GM19025 (cell line): ENCODE data around the gene VSIG10L2.
"Not testable (repeated sequence)": the region's sequence is repeated elsewhere in the genome, so short reads cannot be mapped to it uniquely, and the experiment has no call there.

Experiments
- ATAC-seq: cut with Tn5 transposase; IDR thresholded peaks from one replicate; pipeline ENCODE4 v1.9.1; 2021; ENCODE audit warnings: mild to moderate bottlenecking, low read depth, moderate library complexity; ENCODE audit not compliant: unreplicated experiment

VSIG10L2 gene

DNA sequence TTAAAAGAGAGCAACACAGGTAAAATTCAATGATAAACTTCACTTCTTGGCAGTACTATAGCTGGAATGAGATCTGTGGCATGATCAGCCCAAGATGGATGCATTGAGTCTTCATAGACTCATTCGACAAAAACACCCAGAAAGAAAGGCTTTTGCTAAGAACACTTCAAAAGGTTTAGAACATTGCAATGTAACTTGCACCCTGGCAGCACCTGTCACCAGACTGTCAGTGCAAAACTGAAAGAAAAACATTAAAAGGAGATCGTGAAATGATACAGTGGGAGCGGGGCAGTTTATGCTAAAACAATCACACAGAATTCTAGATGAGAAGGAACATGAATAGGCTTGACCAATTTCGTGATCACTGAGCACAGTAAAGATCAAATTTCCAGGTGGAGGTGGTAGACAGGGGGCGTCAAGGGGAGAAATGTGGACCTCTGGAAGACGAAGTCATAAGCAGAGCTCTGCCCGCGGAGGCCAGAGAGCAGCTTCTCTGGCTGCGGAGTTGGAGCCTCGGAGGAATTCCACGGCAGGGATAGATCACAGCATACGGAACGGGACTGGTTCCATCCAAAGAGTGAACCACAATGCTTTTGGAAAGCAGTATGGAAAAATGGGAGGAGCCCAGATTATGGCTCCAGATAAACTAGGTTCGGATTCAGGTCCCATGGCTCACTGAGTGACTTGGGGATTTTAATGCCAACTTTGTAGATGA is 11.9 kb downstream of the VSIG10L2 start:
- ATAC-seq = no peak

DNA sequence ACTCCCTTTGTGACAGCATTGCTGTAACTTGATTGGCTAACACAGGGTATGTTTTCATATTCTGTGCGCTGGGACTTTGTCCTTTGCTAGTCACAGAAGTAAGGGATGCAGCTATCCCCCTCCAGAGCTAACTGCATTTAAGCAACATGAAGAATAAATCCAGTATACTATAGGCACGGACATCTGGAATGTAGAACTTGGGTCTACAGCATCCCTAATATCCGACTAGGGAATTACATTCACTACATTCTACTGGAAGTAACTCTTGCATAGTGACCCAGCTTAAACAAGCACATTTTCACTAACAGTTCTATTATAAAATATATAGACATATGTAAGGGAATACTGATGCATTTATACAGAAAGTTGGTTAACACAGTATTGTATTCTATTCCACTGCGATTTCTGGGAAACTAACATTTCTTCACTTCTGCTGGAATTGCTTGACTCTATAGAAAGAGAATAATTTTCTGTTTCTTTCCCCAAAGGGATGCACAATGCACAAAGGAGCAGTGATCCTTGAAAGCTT is 13.1 kb downstream of the VSIG10L2 start:
- no peak for ATAC-seq

DNA sequence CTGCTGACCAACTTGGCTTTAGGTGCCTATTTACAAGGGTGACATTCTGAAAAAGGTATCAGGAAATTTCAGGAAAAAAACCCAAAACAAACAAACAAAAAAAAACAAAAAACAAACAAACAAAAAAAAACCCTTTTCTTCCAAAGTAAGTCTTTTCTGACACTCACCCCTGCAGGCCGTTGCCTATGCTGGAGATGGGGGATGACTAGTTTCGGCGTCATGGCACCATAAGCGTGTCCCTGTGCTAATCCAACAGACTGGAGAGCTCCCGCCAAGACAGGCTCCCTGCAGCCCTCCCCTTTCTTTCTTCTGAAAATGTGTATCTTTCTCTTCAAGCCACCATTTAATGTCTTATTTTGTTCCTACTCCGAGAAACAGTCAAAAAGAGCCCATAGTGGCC is 13.7 kb downstream of the VSIG10L2 start:
- ATAC-seq = no peak

DNA sequence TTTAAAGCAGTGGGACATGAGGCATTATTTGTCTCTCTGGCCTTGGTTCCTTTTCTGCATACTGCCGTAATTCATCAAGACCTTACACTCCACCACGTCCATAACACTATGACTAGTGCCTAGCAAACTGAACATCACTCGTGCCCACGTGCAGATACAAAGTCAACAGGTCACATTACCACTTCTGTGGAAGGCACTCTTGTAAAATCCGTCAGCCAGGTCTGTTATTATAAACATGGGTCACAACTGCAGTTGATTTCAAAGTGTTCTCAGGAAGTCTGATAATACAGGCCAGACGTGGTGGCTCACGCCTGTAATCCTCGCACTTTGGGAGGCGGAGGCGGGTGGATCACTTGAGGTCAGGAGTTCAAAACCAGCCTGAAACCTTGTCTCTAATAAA is 14.1 kb downstream of the VSIG10L2 start:
- ATAC-seq = no peak

DNA sequence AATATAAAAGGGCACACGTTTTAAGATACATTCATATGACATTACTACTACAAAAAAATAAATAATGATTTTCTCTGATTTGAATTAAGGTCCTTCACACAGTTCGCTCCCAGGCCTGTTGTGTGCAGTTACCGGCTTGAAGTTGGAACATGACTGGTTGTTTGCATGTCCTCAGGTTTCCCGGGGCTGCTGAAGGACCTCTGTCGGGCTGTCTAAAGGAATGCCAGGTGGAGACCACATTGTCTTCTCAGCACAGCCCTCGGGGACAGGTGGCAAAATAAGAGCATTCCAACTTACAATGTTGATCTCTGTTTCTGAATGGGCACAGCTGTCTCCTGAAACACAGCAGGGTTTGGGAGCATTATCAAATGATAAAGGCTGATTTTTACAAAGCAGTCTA is 14.9 kb downstream of the VSIG10L2 start:
- ATAC-seq = no peak

DNA sequence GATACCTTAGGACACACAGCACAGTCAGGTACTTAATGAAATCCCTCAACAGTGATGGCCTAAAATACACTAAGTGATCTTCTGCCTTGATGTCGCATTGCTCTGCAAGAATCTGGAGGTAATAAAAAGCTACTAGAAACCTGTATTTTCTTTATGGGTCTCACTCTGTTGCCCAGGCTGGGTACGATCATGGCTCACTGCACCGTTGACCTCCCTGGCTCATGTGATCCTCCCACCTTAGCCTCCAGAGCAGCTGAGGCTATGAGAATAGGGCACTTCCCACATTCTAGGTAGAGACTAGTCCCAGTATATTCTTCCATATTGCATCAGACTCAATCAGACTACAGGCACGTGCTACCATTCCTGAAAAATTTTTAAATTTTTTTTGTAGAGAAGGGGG is 21.7 kb downstream of the VSIG10L2 start:
- no peak for ATAC-seq

DNA sequence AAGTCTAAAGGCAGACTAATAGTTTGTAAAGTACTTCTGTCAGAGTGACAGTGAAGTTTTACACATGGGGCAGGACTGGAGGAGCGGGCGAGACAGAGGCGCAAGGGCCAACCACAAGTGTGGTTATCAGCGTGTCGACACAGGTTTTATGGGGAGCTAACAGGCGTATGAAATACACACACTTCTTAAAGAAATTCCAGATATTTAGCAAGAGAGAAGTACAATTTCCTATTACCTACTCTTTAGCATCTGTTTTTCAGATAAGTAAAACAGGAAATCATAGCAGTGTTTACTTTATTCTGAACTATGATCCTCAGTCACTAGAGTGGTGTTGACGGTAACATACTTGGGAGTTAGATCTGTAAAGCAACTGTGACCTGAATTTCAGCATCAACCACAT is 22.5 kb downstream of the VSIG10L2 start:
- ATAC-seq = no peak

DNA sequence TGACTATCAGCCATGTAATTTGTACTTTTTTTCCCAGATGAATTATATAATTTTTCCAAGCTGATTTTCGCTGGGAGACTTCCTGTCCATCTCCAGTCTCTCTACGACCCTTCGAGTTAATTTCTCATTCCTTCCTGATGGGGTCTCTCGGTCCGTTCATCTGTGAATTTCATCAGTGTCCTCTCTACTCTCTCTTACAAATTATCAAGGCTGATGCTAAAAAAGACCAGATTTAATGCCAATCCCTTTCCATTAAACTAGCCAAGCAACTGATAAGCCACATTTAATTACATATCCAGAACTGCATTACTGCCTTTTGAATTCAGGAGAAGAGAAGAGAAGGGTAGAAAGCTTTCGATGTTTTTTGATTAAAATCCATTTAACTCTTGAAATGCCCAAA is 25.8 kb downstream of the VSIG10L2 start:
- ATAC-seq = no peak

DNA sequence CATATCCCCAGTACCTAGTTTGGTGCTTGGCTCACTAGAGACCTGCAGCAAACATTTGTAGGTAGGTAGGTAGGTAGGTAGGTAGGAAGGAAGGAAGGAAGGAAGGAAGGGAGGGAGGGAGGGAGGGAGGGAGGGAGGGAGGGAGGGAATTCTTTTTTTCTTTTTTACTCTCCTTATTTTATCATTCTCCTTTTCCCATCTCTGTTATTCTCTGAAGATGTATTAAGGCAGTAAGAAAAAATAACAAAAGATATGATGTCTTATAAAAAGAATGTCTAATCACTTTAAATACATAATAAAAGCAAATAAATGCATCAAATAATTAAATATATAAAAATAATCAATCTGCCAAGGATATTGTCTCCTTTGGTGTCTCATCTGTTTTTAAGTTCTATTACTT is 28.4 kb downstream of the VSIG10L2 start:
- ATAC-seq = no peak

DNA sequence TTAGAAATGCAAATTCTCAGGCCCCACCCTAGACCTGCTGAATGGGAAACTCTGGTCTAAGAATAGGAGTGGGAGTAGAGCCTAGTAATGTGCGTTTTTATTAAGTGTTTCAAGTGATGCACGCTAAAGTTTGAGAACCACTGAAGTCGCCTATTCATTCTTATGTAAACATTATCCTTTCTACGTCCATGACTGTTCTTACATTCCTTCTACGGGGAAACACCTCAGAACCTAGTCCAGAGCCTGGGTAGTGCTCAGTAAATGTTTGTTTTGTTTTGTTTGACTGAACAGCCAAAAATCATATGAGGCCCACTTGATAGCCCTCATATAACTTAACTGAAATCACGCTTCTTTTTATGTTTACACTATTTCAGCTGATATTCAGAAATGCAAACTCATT is 29.8 kb downstream of the VSIG10L2 start:
- no peak for ATAC-seq

DNA sequence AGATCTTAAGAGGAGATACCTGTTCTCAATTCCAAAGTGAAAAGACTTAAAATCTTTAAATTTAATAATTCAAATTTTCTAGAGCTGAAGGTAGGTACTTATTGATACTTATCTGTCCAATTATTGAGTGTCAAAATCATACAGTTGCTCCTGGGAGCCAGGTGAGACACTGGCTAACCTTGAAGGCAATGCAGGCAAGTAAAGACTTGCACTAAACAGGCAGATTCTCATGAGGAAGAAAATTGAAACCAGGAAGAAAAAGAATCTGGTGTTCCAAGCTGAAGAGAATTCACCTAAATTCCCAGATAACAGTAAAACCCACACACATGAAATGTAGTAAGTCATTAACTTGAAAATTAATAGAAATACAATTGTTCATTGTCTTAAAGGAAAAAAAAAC is 30.3 kb downstream of the VSIG10L2 start:
- ATAC-seq = no peak

DNA sequence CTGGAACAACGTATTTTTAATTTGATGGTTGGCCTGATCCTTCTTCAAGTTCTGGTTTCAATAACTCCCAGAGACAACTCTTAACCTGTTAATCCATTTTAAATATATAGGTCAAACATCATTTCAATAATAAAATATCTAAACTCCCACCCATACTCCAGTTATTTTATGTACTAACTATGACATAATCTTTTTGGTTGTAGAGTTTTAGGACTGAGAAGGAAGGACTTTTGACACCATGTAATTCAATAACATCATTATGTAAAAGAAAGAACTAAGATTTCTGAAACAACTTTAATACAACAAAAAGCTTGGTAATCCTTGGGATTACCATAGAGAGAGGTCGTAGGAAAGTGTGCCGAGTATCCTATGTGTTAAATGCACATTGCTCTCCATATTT is 31.5 kb downstream of the VSIG10L2 start:
- ATAC-seq = no peak

DNA sequence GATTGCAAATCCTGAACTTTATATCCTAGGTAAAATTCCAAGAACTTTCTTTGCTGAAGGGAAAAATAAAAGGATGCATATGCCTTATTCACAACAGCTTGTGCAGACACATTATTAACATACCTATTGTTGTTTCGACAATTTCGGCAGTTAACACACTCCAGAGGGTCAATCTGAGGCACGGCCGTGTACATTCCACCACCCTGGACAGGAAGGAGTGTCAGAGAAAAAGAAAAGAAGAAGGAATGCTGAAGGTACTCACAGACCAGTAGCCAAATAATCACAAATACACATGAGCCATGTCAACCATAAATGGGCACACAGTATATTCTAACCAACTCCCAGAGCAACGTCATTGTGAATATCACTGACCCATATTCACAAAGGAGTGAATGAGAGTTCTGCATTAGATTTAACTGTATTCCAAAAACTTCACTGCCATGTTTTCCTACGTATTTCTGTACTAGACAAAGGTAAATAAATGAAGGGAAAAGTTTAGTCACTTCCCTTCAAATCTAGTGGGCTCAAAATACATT is 32.4 kb downstream of the VSIG10L2 start:
- ATAC-seq = no peak

DNA sequence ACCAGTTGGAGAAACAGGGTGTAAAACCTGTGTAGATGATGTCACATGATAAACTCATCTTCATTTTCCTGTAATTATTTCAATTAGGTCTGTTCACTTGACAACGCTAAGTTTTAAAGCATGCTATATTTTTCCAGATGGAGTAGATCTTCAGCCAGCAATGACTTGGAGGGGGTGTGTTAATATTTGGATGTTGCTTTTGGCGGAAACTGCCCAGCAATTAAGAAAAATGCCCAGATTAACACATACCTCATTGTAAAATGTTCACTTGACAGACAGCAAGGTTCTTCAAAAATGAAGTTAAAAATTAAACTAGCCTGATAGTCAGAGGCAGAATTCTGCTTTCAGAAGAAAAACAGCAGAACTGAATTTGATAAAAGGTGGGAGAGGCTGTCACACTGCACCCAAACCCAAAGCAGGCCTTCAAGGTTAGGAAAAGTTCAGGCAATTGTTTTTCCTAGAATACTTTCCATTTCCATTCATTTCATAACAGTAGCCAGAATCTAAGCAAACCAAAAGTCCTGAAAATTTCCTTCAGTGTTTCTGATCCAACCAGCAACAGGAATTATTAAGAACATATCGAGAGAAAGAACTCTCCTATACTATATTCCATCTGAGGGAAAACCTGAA is 33.0 kb downstream of the VSIG10L2 start:
- ATAC-seq = no peak

DNA sequence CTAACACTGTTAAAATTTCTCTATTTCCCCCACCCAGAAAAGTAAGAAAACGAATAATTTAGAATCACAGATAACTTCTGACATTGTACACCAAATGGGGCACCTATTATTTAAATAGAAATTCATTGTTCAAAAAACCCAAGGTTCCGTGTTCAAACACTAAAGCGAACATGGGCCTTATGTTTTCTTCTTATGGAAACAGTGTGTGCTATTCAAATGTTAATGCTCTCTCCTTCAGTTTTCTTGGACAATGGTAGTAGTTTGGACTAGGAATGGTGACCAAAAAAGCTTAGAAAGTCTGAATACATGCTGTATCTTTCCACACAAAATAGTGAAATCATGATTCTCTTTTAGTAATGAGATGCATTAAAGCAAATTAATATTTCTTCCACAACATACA is 33.7 kb downstream of the VSIG10L2 start:
- no peak for ATAC-seq

DNA sequence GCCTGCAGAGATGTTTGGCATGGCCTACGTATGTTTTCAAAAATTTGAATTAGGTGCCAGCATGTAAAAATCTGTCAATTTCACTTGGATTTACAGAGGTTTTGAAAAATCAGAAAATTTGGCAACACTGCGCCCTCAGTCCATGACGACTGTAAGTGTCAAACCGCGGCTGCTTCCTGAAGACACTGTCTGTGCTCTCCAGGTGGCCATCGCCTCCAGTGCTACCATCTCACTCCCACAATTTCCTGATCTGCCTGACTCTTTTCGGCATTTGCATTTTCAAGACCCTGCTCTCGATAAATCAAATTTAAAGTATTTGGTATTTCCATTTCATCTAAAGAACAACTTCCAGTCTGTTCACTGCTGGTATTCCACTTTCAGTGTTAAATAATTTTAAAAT is 34.6 kb downstream of the VSIG10L2 start:
- no peak for ATAC-seq

DNA sequence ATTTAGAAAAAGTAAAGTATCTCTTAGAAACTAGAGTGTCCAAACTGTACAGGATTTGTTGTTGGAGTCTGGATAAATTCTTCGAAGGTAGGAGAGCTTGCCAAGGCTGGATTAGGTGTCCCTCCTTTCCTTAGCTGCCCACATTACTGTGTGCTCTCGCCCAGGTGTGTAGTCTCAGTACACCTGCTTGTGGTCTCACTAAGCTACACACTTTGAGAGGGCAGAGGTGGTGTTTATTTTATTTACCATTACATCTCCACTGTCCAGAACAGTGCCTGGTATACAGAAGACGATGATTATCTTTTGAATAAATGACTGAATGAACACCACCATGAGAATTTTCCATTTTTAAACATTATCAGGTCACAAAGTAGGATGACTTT is 36.5 kb downstream of the VSIG10L2 start:
- ATAC-seq = no peak

DNA sequence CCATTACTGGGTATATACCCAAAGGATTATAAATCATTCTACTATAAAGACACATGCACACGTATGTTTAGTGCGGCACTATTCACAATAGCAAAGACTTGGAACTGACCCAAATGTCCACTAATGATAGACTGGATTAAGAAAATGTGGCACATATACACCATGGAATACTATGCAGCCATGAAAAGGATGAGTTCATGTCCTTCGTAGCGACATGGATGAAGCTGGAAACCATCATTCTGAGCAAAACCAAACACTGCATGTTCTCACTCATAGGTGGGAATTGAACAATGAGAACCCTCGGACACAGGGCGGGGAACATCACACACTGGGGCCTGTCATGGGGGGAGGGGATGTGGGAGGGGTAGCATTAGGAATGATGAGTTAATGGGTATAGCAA is 40.1 kb downstream of the VSIG10L2 start:
- ATAC-seq = not testable (repeated sequence)

DNA sequence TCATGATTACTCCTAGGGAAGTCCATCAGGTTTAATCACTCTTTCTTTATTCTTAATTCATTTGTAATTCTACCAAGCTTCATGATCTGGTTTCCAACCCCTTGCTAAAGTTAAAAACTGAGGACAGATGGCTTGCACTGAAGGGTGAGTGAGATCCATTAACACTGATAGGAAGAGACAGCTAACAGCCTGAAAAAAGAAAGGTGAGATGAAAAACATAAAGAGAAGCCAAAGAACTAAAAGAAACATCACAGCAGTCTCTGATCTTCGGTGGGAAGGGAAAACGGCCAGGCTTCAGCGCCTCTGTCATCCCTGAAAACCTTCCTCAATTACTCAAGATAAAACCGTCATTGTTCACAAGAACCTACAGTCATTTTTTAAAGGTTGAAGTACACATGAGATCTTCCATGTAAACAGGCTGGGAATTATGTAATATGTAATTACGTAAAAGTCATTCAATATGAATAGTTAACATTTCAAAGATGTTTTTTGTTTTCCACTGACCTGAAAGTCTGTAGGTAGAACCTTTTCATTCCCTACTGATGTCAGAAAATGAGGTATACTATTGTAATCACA is 41.3 kb downstream of the VSIG10L2 start:
- ATAC-seq = no peak

DNA sequence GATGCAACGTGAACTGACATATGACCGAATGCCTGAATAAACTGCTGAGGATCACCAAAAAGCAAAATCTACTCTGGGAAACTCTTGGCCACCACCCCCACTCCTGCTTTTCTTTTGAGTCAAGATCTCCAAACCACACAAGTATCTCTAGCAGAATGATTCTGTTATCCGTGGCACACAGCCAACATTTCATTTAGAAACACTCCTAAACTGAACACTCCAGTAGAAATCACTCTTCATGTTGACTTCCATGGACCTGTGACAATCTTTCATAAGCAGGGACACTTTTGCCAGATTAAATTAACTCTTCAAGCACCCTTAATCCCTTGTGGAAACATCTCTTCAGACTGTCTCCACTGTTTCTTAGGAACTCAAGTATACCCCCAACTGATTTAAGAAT is 44.4 kb downstream of the VSIG10L2 start:
- ATAC-seq = no peak

DNA sequence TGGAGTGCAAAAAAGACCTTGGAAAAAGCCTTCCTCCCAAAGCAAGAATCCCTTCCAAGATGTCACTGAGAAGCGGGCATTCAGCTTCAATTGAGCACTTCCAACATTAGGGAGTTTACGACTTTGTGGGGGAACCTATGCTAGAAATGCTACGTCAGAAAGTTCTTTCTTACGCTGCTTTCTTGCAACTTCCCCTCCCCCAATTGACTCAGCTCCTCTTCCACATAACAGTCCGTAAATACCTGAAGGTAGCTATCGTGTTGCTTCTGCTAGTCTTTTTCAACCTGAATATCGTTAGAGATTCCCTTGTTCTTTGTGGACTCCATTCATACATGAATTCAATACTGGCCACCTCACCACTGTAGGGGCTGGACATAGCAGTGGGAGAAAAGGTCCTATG is 47.0 kb downstream of the VSIG10L2 start:
- ATAC-seq = no peak

DNA sequence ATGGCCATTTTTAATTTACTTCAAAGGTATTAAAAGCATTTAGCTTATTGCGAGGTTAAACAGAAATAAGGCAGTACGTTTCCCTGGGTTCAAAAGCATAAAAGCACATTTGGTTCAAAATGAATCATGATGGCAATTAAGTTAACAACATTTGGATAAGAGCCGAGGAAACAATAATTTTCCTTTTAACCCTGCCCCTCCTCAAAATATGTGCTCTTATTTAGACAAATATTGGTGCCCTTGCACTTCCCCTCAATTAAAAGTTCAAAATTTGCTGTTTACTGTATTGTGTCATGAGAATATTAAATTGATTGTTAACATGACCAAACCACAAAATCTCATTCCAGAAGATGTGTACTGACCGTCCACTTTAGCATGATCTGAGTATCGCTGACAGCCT is 48.7 kb downstream of the VSIG10L2 start:
- ATAC-seq = no peak
